ENCODE results near the gene ANKRD35.

DNA sequence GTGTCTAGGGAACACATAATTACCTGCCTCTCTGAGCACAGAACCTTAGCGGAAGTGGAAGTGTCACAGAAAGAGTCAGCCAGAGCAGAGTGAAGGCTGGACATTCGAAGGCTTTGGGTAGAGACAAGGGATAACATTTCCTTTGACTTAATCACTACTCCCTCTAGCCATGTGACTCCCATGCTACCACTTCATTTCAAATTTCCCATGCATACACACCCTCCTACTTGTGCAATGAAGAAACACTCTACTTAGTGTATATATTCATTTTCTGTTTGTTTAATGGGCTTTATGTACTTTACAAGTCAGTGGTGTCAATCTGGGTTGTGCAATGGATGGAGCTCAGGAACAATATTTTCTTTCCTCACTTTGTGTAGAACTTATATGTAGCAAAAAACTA is 6.9 kb downstream of the ANKRD35 start:
- TF ChIP-seq ESRRA (CRISPR knock-in tag; IDR thresholded peaks at IDR 0.05; ENCODE audit: borderline replicate concordance) (no peak), NR1H2 (CRISPR knock-in tag; IDR thresholded peaks at IDR 0.05) (no peak)
- TF ChIP-seq, protein P1, sequence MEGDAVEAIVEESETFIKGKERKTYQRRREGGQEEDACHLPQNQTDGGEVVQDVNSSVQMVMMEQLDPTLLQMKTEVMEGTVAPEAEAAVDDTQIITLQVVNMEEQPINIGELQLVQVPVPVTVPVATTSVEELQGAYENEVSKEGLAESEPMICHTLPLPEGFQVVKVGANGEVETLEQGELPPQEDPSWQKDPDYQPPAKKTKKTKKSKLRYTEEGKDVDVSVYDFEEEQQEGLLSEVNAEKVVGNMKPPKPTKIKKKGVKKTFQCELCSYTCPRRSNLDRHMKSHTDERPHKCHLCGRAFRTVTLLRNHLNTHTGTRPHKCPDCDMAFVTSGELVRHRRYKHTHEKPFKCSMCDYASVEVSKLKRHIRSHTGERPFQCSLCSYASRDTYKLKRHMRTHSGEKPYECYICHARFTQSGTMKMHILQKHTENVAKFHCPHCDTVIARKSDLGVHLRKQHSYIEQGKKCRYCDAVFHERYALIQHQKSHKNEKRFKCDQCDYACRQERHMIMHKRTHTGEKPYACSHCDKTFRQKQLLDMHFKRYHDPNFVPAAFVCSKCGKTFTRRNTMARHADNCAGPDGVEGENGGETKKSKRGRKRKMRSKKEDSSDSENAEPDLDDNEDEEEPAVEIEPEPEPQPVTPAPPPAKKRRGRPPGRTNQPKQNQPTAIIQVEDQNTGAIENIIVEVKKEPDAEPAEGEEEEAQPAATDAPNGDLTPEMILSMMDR (IDR thresholded peaks at IDR 0.05), result no peak

All from WTC11 (cell line).